Peyer's patch (tissue), 4 donors: ENCODE data around the gene CPO.

ENCODE experiments used
- POLR2A ChIP-seq, 2 donors: fragments of 450-650 bp; IDR thresholded peaks; one replicate each; pipeline ENCODE4 v1.5.1; 2017; ENCODE audit warnings: antibody characterized with exemption in 2 of 2, mild to moderate bottlenecking in 2 of 2, moderate library complexity in 2 of 2
- TF ChIP-seq, protein P1 (sequence below), 6 experiments: fragments of 450-650 bp in 4 of 6; fragments of 200-600 bp in 2 of 6; sonication (generic) in 1 of 6; IDR thresholded peaks; one replicate each; pipeline ENCODE4 v1.5.1; 2017 to 2019; ENCODE audit warnings: antibody characterized with exemption in 6 of 6, mild to moderate bottlenecking in 3 of 6, moderate library complexity in 1 of 6

GRCh38 chr2:206969192-206969591 is 29.9 kb downstream of the CPO start:
- TF ChIP-seq, protein P1, sequence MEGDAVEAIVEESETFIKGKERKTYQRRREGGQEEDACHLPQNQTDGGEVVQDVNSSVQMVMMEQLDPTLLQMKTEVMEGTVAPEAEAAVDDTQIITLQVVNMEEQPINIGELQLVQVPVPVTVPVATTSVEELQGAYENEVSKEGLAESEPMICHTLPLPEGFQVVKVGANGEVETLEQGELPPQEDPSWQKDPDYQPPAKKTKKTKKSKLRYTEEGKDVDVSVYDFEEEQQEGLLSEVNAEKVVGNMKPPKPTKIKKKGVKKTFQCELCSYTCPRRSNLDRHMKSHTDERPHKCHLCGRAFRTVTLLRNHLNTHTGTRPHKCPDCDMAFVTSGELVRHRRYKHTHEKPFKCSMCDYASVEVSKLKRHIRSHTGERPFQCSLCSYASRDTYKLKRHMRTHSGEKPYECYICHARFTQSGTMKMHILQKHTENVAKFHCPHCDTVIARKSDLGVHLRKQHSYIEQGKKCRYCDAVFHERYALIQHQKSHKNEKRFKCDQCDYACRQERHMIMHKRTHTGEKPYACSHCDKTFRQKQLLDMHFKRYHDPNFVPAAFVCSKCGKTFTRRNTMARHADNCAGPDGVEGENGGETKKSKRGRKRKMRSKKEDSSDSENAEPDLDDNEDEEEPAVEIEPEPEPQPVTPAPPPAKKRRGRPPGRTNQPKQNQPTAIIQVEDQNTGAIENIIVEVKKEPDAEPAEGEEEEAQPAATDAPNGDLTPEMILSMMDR (IDR thresholded peaks at IDR 0.05): no peak
- no peak for TF ChIP-seq POLR2A (IDR thresholded peaks at IDR 0.05)
